ENCODE results near the gene LTBP3.

Gene LTBP3

GRCh38 chr11:65506772-65507505, 51.2 kb downstream of the LTBP3 start:
- DNase-seq (ENCODE audit: low read depth, low spot score), result peak; percentile 95

DNA sequence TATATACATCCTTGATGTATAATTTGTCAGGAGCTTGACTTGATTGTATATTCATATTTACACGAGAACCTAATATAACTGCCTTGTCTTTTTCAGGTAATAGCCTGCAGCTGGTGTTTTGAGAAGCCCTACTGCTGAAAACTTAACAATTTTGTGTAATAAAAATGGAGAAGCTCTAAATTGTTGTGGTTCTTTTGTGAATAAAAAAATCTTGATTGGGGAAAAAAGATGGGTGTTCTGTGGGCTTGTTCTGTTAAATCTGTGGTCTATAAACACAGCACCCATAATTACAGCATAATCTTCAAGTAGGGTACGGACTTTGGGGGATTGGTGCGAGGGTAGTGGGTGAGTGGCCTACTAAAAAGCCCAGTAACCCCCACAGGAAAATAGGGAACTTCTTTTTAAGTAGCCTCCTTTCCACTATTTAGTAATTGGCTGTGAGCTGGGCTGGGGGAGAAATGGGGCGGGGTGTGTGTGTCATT, 51.8 kb downstream of the LTBP3 start:
- no peak for DNase-seq (ENCODE audit: low read depth, low spot score)

- DNase-seq (ENCODE audit: low read depth, low spot score), result peak; percentile 62
These were observed 52.5 kb downstream of the LTBP3 start for GRCh38 chr11:65505466-65506289.

DNA sequence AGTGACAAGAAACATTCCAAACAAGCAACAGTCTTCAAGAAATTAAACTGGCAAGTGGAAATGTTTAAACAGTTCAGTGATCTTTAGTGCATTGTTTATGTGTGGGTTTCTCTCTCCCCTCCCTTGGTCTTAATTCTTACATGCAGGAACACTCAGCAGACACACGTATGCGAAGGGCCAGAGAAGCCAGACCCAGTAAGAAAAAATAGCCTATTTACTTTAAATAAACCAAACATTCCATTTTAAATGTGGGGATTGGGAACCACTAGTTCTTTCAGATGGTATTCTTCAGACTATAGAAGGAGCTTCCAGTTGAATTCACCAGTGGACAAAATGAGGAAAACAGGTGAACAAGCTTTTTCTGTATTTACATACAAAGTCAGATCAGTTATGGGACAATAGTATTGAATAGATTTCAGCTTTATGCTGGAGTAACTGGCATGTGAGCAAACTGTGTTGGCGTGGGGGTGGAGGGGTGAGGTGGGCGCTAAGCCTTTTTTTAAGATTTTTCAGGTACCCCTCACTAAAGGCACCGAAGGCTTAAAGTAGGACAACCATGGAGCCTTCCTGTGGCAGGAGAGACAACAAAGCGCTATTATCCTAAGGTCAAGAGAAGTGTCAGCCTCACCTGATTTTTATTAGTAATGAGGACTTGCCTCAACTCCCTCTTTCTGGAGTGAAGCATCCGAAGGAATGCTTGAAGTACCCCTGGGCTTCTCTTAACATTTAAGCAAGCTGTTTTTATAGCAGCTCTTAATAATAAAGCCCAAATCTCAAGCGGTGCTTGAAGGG, 53.3 kb downstream of the LTBP3 start:
- DNase-seq (ENCODE audit: low read depth, low spot score), result no peak

DNA sequence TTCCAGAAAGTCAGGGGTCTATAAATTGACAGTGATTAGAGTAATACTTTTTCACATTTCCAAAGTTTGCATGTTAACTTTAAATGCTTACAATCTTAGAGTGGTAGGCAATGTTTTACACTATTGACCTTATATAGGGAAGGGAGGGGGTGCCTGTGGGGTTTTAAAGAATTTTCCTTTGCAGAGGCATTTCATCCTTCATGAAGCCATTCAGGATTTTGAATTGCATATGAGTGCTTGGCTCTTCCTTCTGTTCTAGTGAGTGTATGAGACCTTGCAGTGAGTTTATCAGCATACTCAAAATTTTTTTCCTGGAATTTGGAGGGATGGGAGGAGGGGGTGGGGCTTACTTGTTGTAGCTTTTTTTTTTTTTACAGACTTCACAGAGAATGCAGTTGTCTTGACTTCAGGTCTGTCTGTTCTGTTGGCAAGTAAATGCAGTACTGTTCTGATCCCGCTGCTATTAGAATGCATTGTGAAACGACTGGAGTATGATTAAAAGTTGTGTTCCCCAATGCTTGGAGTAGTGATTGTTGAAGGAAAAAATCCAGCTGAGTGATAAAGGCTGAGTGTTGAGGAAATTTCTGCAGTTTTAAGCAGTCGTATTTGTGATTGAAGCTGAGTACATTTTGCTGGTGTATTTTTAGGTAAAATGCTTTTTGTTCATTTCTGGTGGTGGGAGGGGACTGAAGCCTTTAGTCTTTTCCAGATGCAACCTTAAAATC, 54.0 kb downstream of the LTBP3 start:
- no peak for DNase-seq (ENCODE audit: low read depth, low spot score)

GRCh38 chr11:65503368-65503948, 54.7 kb downstream of the LTBP3 start:
- no peak for DNase-seq (ENCODE audit: low read depth, low spot score)

DNA sequence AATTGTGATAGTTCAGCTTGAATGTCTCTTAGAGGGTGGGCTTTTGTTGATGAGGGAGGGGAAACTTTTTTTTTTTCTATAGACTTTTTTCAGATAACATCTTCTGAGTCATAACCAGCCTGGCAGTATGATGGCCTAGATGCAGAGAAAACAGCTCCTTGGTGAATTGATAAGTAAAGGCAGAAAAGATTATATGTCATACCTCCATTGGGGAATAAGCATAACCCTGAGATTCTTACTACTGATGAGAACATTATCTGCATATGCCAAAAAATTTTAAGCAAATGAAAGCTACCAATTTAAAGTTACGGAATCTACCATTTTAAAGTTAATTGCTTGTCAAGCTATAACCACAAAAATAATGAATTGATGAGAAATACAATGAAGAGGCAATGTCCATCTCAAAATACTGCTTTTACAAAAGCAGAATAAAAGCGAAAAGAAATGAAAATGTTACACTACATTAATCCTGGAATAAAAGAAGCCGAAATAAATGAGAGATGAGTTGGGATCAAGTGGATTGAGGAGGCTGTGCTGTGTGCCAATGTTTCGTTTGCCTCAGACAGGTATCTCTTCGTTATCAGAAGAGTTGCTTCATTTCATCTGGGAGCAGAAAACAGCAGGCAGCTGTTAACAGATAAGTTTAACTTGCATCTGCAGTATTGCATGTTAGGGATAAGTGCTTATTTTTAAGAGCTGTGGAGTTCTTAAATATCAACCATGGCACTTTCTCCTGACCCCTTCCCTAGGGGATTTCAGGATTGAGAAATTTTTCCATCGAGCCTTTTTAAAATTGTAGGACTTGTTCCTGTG, 55.4 kb downstream of the LTBP3 start:
- DNase-seq (ENCODE audit: low read depth, low spot score), result no peak

DNA sequence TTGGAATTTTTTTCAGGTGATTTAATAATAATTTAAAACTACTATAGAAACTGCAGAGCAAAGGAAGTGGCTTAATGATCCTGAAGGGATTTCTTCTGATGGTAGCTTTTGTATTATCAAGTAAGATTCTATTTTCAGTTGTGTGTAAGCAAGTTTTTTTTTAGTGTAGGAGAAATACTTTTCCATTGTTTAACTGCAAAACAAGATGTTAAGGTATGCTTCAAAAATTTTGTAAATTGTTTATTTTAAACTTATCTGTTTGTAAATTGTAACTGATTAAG, 55.9 kb downstream of the LTBP3 start:
- no peak for DNase-seq (ENCODE audit: low read depth, low spot score)

DNA sequence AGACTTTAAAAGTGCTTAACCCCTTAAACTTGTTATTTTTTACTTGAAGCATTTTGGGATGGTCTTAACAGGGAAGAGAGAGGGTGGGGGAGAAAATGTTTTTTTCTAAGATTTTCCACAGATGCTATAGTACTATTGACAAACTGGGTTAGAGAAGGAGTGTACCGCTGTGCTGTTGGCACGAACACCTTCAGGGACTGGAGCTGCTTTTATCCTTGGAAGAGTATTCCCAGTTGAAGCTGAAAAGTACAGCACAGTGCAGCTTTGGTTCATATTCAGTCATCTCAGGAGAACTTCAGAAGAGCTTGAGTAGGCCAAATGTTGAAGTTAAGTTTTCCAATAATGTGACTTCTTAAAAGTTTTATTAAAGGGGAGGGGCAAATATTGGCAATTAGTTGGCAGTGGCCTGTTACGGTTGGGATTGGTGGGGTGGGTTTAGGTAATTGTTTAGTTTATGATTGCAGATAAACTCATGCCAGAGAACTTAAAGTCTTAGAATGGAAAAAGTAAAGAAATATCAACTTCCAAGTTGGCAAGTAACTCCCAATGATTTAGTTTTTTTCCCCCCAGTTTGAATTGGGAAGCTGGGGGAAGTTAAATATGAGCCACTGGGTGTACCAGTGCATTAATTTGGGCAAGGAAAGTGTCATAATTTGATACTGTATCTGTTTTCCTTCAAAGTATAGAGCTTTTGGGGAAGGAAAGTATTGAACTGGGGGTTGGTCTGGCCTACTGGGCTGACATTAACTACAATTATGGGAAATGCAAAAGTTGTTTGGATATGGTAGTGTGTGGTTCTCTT, 56.5 kb downstream of the LTBP3 start:
- DNase-seq (ENCODE audit: low read depth, low spot score), result no peak

DNA sequence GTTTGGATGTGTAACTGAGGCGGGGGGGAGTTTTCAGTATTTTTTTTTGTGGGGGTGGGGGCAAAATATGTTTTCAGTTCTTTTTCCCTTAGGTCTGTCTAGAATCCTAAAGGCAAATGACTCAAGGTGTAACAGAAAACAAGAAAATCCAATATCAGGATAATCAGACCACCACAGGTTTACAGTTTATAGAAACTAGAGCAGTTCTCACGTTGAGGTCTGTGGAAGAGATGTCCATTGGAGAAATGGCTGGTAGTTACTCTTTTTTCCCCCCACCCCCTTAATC, 57.0 kb downstream of the LTBP3 start:
- DNase-seq (ENCODE audit: low read depth, low spot score), result peak; percentile 40

- peak; percentile 66 for DNase-seq (ENCODE audit: low read depth, low spot score)
These were observed 57.6 kb downstream of the LTBP3 start for GRCh38 chr11:65500387-65501185.

- no peak for DNase-seq (ENCODE audit: low read depth, low spot score)
These were observed 58.3 kb downstream of the LTBP3 start for GRCh38 chr11:65499713-65500386.

DNA sequence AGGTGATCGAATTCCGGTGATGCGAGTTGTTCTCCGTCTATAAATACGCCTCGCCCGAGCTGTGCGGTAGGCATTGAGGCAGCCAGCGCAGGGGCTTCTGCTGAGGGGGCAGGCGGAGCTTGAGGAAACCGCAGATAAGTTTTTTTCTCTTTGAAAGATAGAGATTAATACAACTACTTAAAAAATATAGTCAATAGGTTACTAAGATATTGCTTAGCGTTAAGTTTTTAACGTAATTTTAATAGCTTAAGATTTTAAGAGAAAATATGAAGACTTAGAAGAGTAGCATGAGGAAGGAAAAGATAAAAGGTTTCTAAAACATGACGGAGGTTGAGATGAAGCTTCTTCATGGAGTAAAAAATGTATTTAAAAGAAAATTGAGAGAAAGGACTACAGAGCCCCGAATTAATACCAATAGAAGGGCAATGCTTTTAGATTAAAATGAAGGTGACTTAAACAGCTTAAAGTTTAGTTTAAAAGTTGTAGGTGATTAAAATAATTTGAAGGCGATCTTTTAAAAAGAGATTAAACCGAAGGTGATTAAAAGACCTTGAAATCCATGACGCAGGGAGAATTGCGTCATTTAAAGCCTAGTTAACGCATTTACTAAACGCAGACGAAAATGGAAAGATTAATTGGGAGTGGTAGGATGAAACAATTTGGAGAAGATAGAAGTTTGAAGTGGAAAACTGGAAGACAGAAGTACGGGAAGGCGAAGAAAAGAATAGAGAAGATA, 59.0 kb downstream of the LTBP3 start, which contains the start of gene MALAT1:
TSS of gene MALAT1 (plus strand) at position 69 of the 736 bp plus-strand sequence.
- DNase-seq (ENCODE audit: low read depth, low spot score), result peak; percentile 92

- DNase-seq (ENCODE audit: low read depth, low spot score), result no peak
These were observed 59.5 kb downstream of the LTBP3 start for GRCh38 chr11:65498727-65498976.

DNA sequence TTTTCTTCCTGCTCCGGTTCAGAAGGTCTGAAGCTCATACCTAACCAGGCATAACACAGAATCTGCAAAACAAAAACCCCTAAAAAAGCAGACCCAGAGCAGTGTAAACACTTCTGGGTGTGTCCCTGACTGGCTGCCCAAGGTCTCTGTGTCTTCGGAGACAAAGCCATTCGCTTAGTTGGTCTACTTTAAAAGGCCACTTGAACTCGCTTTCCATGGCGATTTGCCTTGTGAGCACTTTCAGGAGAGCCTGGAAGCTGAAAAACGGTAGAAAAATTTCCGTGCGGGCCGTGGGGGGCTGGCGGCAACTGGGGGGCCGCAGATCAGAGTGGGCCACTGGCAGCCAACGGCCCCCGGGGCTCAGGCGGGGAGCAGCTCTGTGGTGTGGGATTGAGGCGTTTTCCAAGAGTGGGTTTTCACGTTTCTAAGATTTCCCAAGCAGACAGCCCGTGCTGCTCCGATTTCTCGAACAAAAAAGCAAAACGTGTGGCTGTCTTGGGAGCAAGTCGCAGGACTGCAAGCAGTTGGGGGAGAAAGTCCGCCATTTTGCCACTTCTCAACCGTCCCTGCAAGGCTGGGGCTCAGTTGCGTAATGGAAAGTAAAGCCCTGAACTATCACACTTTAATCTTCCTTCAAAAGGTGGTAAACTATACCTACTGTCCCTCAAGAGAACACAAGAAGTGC, 60.0 kb downstream of the LTBP3 start:
- peak; percentile 68 for DNase-seq (ENCODE audit: low read depth, low spot score)

GRCh38 chr11:65497141-65498041, 60.8 kb downstream of the LTBP3 start:
- peak; percentile 100 for DNase-seq (ENCODE audit: low read depth, low spot score)
